Measurements from ENCODE around the gene PRKX. TPM values are rescaled to one million over a fixed set of nuclear protein-coding genes. Genes with fewer than 3 reads are reported as not detected.

Gene PRKX
- total RNA-seq: 4.2 and 13.2 TPM in 2 replicates

DNA sequence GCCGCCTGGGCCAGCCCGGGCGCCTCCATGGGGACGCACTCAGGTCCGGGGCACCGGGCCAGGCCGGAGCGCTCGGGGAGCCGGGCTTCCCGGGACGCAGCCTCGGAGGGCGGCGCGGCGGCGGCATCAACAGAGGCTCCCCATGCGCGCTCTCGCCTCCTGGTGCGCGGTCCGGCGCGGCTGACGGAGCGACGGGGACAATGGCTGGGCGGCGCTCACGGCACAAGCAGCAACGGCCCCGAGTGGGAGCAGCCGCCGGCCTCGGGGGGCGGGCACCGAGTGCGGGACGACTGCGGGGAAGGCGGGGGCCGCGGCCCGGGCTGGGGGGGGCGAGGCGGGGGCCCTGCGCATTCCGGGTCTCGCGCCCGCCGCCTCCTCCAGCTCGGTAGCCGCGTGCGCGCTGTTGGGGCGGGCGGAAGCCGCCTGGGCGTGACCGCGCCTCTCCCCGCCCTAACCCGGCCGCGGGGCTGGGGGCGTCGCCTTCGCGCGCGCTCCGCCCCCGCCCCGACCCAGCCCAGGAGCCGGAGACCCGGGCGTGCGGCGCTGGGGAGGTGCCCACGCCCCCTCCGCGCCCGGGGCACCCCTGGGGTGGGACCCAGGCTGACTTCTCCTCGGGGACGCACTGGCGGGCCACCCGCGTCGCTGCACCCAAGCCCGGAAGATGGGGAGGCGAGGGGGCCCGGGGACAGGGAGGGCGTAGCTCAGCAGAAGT, at the start of gene PRKX:
PRKX (minus strand) TSS at position 425 of the 712 bp plus-strand sequence; CDS start at position 29, 396 bp downstream.

Small RNA genes lying within 50 kb of the gene (small RNA-seq; reads per million reads assigned to genes)
- gene RF00019 (ENCODE audit: low replicate concordance): not detected
- gene RNU6-114P (ENCODE audit: low replicate concordance): not detected

All from placental pericyte (primary cell).